NCI-H1694 treated with DMSO at 0.1 percent for 48 hours (cell line): Measurements from ENCODE around the gene GAL3ST2.

Experiments used
- DNase-seq: peaks from one replicate; lab custom pipeline; 2025; lab: John Stamatoyannopoulos, UW

The GAL3ST2 gene

GRCh38 chr2:241844831-241845578 is 68.4 kb downstream of the GAL3ST2 start:
- no peak for DNase-seq

GRCh38 chr2:241846406-241846805 is 69.8 kb downstream of the GAL3ST2 start:
- no peak for DNase-seq

GRCh38 chr2:241848761-241849615 is 72.4 kb downstream of the GAL3ST2 start:
- DNase-seq: no peak

GRCh38 chr2:241849616-241850543 is 73.3 kb downstream of the GAL3ST2 start:
- no peak for DNase-seq

- DNase-seq: no peak
Measured at GRCh38 chr2:241850544-241851324, 74.1 kb downstream of the GAL3ST2 start.

- DNase-seq: no peak
Measured at GRCh38 chr2:241851325-241852115, 74.9 kb downstream of the GAL3ST2 start.

- DNase-seq: no peak
Measured at GRCh38 chr2:241852116-241852980, 75.7 kb downstream of the GAL3ST2 start.

GRCh38 chr2:241852981-241853631 is 76.5 kb downstream of the GAL3ST2 start:
- DNase-seq: no peak
